ENCODE measurements around the gene NUTM2D.
"Not testable (repeated sequence)": the region's sequence is repeated elsewhere in the genome, so short reads cannot be mapped to it uniquely, and the experiment has no call there.

- not testable (repeated sequence) for TF ChIP-seq TAF1 (IDR thresholded peaks at IDR 0.05; ENCODE audit: low read depth, low read length); PAX5 (IDR thresholded peaks at IDR 0.05; ENCODE audit: insufficient read depth, low read length, severe bottlenecking); POLR2A (IDR thresholded peaks at IDR 0.05; ENCODE audit: low read depth, low read length); POLR2AphosphoS5 (IDR thresholded peaks at IDR 0.05; ENCODE audit: low read depth, low read length); SPI1 (IDR thresholded peaks at IDR 0.05; ENCODE audit: low read depth, low read length); POU2F2 (IDR thresholded peaks at IDR 0.05; ENCODE audit: low read depth, low read length)
Measured at GRCh38 chr10:87385762-87386360, 28.3 kb downstream of the NUTM2D start.
